Tibial nerve (tissue), 3 donors: Measurements from ENCODE around the gene NRXN2.

Experiments used
- CTCF ChIP-seq, 5 experiments: fragments of 200-600 bp in 3 of 5; fragments of 450-650 bp in 2 of 5; sonication (generic) in 3 of 5; IDR thresholded peaks; one replicate each; pipeline ENCODE4 v1.5.1; 2016 to 2019; ENCODE audit warnings: antibody characterized with exemption in 5 of 5, mild to moderate bottlenecking in 3 of 5, moderate library complexity in 2 of 5
- POLR2A ChIP-seq, 2 donors: fragments of 450-650 bp; IDR thresholded peaks; one replicate each; pipeline ENCODE4 v1.6.1; 2017; ENCODE audit warnings: antibody characterized with exemption in 2 of 2, mild to moderate bottlenecking in 2 of 2, moderate library complexity in 2 of 2

GRCh38 chr11:64735725-64736259 lies 12.8 kb upstream of the NRXN2 start:
- no peak for TF ChIP-seq POLR2A (IDR thresholded peaks at IDR 0.05)
- TF ChIP-seq CTCF (IDR thresholded peaks at IDR 0.05): no peak
